ENCODE data around the gene ABCC4.

Gene ABCC4

DNA sequence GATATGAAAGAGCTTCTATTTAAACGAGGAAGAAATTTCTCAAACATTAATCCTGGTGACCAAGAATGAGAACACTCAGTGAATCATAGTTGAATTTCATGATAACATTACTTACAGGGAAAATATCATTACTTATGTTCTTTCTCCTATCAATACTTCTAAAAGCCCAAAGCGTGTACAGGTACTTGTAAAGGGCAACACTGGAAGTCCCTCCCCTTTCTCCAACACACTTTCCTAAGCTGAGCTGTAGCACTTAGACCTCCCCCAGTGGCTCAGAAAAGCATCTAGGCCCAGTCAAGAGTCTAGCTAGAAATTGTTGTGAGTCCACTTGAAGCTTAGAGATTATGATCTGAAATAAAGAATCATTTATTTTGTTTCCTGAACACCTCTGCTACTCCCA lies 150.7 kb downstream of the ABCC4 start:
- DNase-seq = no peak

GRCh38 chr13:95146486-95146885 lies 154.8 kb downstream of the ABCC4 start:
- DNase-seq = no peak

DNA sequence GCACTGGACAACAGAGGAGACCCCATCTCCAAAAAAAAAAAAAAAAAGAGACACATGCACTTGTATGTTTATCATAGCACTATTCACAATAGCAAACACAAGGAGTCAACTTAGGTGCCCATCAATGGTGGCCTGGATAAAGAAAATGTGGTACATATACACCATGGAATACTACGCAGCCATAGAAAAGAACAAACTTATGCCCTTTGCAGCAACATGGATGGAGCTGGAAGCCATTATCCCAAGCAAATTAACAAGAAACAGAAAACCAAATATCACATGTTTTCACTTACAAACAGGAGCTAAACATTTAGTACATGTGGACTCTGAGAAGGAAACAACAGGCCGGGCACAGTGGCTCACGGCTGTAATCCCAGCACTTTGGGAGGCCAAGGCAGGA lies 155.7 kb downstream of the ABCC4 start:
- no peak for DNase-seq

DNA sequence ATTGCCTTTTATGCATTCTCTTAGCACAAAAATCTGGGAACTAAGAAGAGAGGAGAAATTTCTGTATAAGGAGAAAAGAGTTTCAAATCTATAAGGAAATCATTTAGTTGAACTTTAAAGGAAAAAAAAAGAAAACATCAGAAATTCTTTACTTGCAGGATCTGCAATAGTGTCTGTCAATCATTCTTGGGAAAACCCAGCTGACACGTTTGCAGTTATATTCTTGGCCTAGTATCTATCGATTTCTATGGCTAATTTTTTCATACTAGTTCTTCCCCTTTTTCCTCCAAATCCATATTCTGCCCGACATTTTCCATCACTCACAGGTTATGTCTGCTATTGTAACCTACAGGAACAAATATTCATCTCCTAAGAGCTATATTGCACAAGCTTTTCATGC lies 160.7 kb downstream of the ABCC4 start:
- DNase-seq = no peak

GRCh38 chr13:95138876-95139585 lies 162.2 kb downstream of the ABCC4 start:
- no peak for DNase-seq

DNA sequence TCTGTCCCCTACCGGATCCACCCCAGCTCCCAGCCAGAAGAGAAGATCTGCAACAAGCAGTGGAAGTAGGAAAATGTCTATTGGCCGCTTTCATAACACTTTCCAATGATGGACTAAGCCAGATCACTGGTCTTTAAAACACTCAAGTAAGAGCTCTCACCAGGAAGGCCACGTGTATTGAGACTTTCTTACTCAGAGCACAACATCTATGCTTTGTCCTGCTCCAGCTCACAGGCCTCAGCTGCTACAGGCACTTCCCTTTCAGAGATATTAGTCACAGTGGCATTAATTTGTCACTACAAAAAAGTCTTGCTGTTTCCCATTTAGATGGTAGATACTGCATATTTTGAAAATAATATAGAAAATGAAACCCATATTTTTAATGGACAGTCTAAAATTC lies 164.2 kb downstream of the ABCC4 start:
- no peak for DNase-seq

- no peak for DNase-seq
Measured at GRCh38 chr13:95136638-95137037, 164.6 kb downstream of the ABCC4 start.

DNA sequence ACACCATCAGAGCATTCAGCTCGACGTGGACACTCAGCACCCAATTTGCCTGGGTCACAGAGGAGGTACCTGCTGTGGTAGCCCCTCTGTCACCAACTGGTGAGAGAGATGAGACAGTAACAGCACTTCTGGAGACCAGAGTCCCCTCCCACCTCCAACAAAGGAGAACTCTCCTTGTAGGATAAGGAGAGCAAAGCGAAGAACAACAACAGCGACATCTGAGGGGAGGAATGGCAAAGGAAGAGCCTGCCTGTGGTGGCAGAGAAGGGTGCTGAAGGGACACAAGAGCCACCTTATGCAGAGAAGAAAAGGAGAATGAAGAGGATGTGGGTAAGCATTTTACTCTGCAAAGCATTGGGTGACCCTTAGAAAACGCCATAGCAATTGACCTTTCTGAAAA lies 167.8 kb downstream of the ABCC4 start:
- DNase-seq = no peak

DNA sequence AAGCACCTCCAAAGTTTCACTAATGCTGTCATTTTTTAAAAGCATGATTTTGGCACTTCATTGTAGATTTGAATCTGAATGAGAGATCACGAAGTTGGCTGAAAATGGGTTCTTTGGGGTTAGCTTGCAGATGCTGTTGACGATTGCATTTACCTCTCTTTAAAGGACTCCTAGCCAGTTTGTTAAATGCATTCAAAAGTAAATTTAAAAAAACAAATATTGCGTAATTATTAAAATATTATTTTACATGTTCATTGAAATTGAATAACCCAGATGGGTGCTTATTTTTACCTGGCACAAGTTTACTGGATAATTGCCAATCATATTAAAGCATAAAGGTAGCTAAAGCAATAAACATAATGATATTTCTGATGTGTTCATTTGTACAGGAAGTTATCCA lies 172.2 kb downstream of the ABCC4 start:
- DNase-seq = no peak

- DNase-seq = no peak
Measured at GRCh38 chr13:95128045-95128643, 173.1 kb downstream of the ABCC4 start.

- DNase-seq = no peak
Measured at GRCh38 chr13:95124959-95125358, 176.3 kb downstream of the ABCC4 start.

DNA sequence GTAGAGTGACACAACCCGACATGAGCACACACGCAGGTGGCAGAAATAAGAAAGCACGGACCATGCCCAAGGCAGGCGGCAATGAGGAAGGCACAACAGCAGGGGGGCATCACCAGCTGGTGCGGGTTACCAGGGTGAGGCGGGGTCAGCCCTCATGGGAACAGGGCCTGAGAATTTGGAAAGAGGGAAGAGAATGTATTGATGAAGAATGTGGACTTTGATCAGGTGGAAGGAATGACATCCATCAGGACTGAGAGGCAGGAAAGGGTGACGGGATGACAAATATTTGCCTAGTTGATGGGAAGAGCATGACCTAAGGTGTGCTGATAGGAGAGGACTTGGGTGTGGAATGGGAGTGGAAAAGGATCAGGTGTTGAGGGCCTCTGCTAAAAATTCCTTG lies 177.5 kb downstream of the ABCC4 start:
- no peak for DNase-seq

- no peak for DNase-seq
Measured at GRCh38 chr13:95122063-95122462, 179.2 kb downstream of the ABCC4 start.

GRCh38 chr13:95121516-95121915 lies 179.7 kb downstream of the ABCC4 start:
- DNase-seq = no peak

GRCh38 chr13:95120650-95121049 lies 180.6 kb downstream of the ABCC4 start:
- no peak for DNase-seq

DNA sequence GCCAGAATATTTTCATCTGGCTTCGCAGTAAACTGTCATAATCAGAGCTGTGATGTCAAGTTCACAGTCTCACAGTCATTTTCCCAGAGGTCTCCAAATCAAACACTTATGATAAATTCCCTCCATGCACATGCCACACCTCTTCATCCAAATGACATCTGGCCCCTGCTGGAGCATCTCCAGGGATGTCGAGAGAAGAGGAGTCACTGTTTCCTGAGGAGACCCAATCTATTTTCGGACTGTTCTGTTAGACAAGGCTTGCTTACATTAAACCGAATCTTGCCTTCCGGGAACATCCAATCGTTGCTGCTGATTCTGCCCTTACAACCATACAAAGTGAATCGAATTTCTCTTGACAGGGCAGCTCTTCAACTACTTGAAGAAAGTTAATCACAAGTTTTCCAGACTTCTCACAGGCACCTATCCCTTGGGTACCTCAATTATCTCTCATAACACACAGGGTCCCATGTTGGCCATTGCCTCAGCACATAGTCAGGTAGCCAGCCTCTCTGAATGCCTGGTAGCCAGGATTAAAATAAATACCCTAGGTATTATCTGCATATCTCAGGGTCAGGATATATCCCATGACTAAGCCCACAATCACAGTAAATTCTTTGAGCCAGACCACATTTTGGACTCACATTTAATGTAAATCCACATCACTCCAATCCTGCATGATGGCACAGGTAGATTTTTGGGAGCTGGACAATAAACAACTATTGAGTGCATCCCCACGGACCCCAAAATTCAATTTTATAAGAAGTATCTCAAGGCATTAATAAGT lies 182.5 kb downstream of the ABCC4 start:
- no peak for DNase-seq

DNA sequence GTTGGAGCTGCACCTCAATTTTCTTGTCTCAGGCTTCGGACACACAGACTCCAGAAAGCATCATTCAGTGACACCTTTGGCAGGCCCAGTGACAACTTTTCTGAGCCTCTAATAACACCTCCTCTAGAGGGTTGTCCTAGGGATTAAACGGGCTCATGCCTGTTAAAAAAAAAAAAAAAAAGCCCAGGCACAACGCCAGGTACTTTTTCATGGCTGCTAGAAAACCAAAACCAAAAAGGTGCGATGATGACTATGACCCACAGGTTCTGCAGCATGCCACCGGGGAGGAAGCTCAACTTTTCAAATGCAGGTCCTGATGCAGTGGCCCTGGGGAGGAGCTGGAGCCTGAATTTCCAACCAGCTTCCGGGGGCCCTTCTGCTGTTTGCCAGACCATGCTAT lies 184.2 kb downstream of the ABCC4 start:
- DNase-seq = no peak

GRCh38 chr13:95115525-95115924 lies 185.7 kb downstream of the ABCC4 start:
- DNase-seq = no peak

- DNase-seq = no peak
Measured at GRCh38 chr13:95113601-95114000, 187.7 kb downstream of the ABCC4 start.

- DNase-seq = no peak
Measured at GRCh38 chr13:95112883-95113282, 188.4 kb downstream of the ABCC4 start.

DNA sequence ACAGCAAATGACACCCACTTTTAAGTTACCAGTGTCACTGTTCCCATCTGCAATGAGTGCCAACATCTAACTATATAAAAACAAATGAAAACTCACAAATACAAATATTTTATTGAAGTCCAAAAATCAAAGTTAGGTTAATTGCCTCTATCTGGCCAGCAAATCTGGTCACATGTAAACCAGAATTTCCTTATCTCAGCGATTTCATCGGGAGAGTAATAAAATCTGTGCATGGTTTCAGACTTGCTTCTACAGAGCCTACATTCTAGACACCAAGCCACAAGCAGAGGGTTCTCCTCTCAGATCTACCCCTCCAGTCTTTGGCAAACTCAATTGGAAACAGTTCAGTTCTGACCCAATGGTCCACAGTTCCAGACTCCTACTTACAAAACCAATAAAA lies 189.6 kb downstream of the ABCC4 start:
- DNase-seq = no peak

GRCh38 chr13:95106562-95106961 lies 194.7 kb downstream of the ABCC4 start:
- no peak for DNase-seq

- DNase-seq = no peak
Measured at GRCh38 chr13:95100525-95101433, 200.5 kb downstream of the ABCC4 start.
